ENCODE data around the gene CACNG7. TPM values are rescaled to one million over a fixed set of nuclear protein-coding genes. Genes with fewer than 3 reads are reported as not detected.

Gene CACNG7
- total RNA-seq, 1 experiment from 2014 or later = not detected

DNA sequence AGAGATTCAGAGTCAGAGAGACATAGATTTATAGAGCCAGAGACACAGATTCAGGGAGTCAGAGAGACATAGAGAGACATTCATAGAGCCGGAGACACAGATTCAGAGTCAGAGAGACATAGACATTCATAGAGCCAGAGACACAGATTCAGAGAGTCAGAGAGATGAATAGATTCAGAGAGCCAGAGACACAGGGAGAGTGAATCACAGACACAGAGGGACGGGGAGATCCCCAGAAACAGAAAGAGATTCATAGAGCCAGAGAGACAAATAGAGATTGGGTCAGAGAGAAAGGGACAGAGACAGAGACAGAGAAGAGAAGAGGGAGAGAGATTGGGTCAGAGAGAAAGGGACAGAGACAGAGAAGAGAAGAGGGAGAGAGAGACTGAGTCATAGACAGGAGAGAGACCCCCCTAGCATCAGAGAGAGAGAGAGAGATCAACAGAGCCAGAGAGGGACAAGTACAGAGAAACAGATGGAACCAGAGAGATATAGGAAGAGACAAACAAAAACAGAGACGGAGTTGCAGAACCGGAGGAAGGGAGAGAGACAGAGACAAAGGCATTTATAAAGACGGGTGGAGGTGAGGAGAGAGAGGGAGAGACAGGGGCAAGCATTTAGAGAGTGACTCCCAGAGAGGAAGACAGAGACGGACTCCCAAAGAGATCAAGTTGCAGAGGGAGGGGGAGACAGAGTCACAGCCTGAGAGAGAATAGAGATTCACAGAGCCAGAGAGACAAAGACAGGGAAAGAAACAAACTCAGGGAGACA, 28.2 kb upstream of the CACNG7 start:
- intact Hi-C loops (cut with micrococcal nuclease; ENCODE audit: unreplicated experiment) = loop anchor here (5.0 kb wide), 1 partner anchor 109 kb away; no protein-coding TSS in a partner anchor
- BruUV-seq (replicated peaks) = no TSS peak
- no peak for DNase-seq
- Mint-ChIP-seq H3K27ac (ENCODE audit: unreplicated experiment) (no peak overlapping the region), H3K27me3 (ENCODE audit: insufficient read depth, unreplicated experiment) (peaks cover 4% of the 10 kb centered on the region), H3K4me1 (ENCODE audit: low read depth, unreplicated experiment) (peaks cover 15% of the 10 kb centered on the region), H3K9me3 (ENCODE audit: unreplicated experiment) (no peaks in the 10 kb centered on the region), H3K36me3 (ENCODE audit: insufficient read depth, unreplicated experiment) (peaks cover 11% of the 10 kb centered on the region), H3K4me3 (ENCODE audit: unreplicated experiment) (no peak overlapping the region)
- peak overlapping the region; percentile 44 for H3K4me3 ChIP-seq (ENCODE audit: low read depth, low read length)
- ChIA-PET POLR2A (interaction anchor here (1.2 to 1.7 kb wide), 2 partner anchors 13 to 256 kb away, joined by 3 to 26 read pairs; partner anchors contain the start of genes CNOT3 and MYADM), CTCF (interaction anchor here (1.1 to 1.6 kb wide), 6 partner anchors 13 to 150 kb away, joined by 3 to 29 read pairs (median 4); partner anchors contain the start of gene MYADM)
- H3K36me3 ChIP-seq (ENCODE audit: control insufficient read depth, insufficient read depth, low read length) = no peaks in the 10 kb centered on the region
- no peaks in the 10 kb centered on the region for H3K9me3 ChIP-seq
- TF ChIP-seq, protein P1, sequence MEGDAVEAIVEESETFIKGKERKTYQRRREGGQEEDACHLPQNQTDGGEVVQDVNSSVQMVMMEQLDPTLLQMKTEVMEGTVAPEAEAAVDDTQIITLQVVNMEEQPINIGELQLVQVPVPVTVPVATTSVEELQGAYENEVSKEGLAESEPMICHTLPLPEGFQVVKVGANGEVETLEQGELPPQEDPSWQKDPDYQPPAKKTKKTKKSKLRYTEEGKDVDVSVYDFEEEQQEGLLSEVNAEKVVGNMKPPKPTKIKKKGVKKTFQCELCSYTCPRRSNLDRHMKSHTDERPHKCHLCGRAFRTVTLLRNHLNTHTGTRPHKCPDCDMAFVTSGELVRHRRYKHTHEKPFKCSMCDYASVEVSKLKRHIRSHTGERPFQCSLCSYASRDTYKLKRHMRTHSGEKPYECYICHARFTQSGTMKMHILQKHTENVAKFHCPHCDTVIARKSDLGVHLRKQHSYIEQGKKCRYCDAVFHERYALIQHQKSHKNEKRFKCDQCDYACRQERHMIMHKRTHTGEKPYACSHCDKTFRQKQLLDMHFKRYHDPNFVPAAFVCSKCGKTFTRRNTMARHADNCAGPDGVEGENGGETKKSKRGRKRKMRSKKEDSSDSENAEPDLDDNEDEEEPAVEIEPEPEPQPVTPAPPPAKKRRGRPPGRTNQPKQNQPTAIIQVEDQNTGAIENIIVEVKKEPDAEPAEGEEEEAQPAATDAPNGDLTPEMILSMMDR (IDR thresholded peaks at IDR 0.05; ENCODE audit: insufficient read depth in 1 of 2, low read depth in 1 of 2, low read length in 1 of 2, severe bottlenecking in 1 of 2, unreplicated experiment in 1 of 2) = no peak
- no peaks in the 10 kb centered on the region for H3K27me3 ChIP-seq (replicated peaks; ENCODE audit: control insufficient read depth, insufficient read depth, low read length)
- H3K4me1 ChIP-seq = peaks cover 10% of the 10 kb centered on the region; the same call in 1 of the 2 replicates

- TF ChIP-seq, protein P1 (IDR thresholded peaks at IDR 0.05; ENCODE audit: insufficient read depth in 1 of 2, low read depth in 1 of 2, low read length in 1 of 2, severe bottlenecking in 1 of 2, unreplicated experiment in 1 of 2) = peak; percentile 67 to 84
- no peak within 1 kb of the TSS for H3K4me3 Mint-ChIP-seq (ENCODE audit: unreplicated experiment)
- CTCF ChIA-PET = interaction anchor here (0.6 to 1.6 kb wide), 10 partner anchors 9 to 255 kb away, joined by 3 to 29 read pairs (median 5); partner anchors contain the start of genes CNOT3 and MYADM
Observed at GRCh38 chr19:53881482-53882390, 27.3 kb upstream of the CACNG7 start, which contains the start of gene PRKCG. PRKCG (plus strand) TSS chr19:53882197; CDS start chr19:53882495, 298 bp downstream.

More at GRCh38 chr19:53881482-53882390, 27.3 kb upstream of the CACNG7 start, which contains the start of gene PRKCG:
- peak; percentile 89 to 90 for DNase-seq
- no peaks in the 10 kb centered on the region for H3K36me3 ChIP-seq (ENCODE audit: control insufficient read depth, insufficient read depth, low read length)
- POLR2A ChIA-PET = interaction anchor here (0.6 to 1.7 kb wide), 3 partner anchors 14 to 255 kb away, joined by 3 to 26 read pairs (median 5); partner anchors contain the start of genes CNOT3 and MYADM
- peak within 1 kb of the TSS; percentile 44 for H3K4me3 ChIP-seq (ENCODE audit: low read depth, low read length)
- Mint-ChIP-seq H3K4me1 (ENCODE audit: low read depth, unreplicated experiment) (peaks cover 15% of the 10 kb centered on the region), H3K36me3 (ENCODE audit: insufficient read depth, unreplicated experiment) (peaks cover 9% of the 10 kb centered on the region), H3K27ac (ENCODE audit: unreplicated experiment) (no peak within 1 kb of the TSS), H3K27me3 (ENCODE audit: insufficient read depth, unreplicated experiment) (peaks cover 4% of the 10 kb centered on the region), H3K9me3 (ENCODE audit: unreplicated experiment) (no peaks in the 10 kb centered on the region)
- intact Hi-C loops (cut with micrococcal nuclease; ENCODE audit: unreplicated experiment) = loop anchor here (1.0 to 5.0 kb wide), 5 partner anchors 17 to 143 kb away; no protein-coding TSS in a partner anchor
- peaks cover 10% of the 10 kb centered on the region; the same call in 1 of the 2 replicates for H3K4me1 ChIP-seq
- H3K9me3 ChIP-seq = no peaks in the 10 kb centered on the region
- H3K27me3 ChIP-seq (replicated peaks; ENCODE audit: control insufficient read depth, insufficient read depth, low read length) = no peaks in the 10 kb centered on the region
- BruUV-seq (replicated peaks) = no TSS peak

All from Caco-2 (cell line).